Measurements from ENCODE around the gene GALNT9. TPM values are rescaled to one million over a fixed set of nuclear protein-coding genes. Genes with fewer than 3 reads are reported as not detected.

Gene GALNT9
- total RNA-seq, 1 donor from 2014 or later, result 0.33 TPM

GRCh38 chr12:132217800-132218526 lies 111.4 kb downstream of the GALNT9 start:
- no peak for DNase-seq (ENCODE audit: low read depth, low spot score)

GRCh38 chr12:132217371-132217770 lies 112.0 kb downstream of the GALNT9 start:
- DNase-seq (ENCODE audit: low read depth, low spot score), result no peak

- DNase-seq (ENCODE audit: low read depth, low spot score), result no peak
These were observed 112.9 kb downstream of the GALNT9 start for GRCh38 chr12:132216354-132216987.

GRCh38 chr12:132215299-132215989 lies 113.9 kb downstream of the GALNT9 start:
- DNase-seq (ENCODE audit: low read depth, low spot score), result no peak

- no peak for DNase-seq (ENCODE audit: low read depth, low spot score)
These were observed 114.5 kb downstream of the GALNT9 start for GRCh38 chr12:132214891-132215290.

- no peak for DNase-seq (ENCODE audit: low read depth, low spot score)
These were observed 115.3 kb downstream of the GALNT9 start for GRCh38 chr12:132214161-132214476.

- DNase-seq (ENCODE audit: low read depth, low spot score), result no peak
These were observed 115.8 kb downstream of the GALNT9 start for GRCh38 chr12:132213359-132214160.

- DNase-seq (ENCODE audit: low read depth, low spot score), result no peak
These were observed 117.6 kb downstream of the GALNT9 start for GRCh38 chr12:132211816-132212215.

- no peak for DNase-seq (ENCODE audit: low read depth, low spot score)
These were observed 118.1 kb downstream of the GALNT9 start for GRCh38 chr12:132211326-132211725.

GRCh38 chr12:132210223-132211055 lies 119.0 kb downstream of the GALNT9 start:
- DNase-seq (ENCODE audit: low read depth, low spot score), result no peak

- DNase-seq (ENCODE audit: low read depth, low spot score), result no peak
These were observed 119.7 kb downstream of the GALNT9 start for GRCh38 chr12:132209619-132210222.

- DNase-seq (ENCODE audit: low read depth, low spot score), result no peak
These were observed 121.1 kb downstream of the GALNT9 start for GRCh38 chr12:132208153-132208823.

- no peak for DNase-seq (ENCODE audit: low read depth, low spot score)
These were observed 122.2 kb downstream of the GALNT9 start for GRCh38 chr12:132207083-132207775.

- no peak for DNase-seq (ENCODE audit: low read depth, low spot score)
These were observed 123.3 kb downstream of the GALNT9 start for GRCh38 chr12:132206046-132206434.

- DNase-seq (ENCODE audit: low read depth, low spot score), result no peak
These were observed 123.9 kb downstream of the GALNT9 start for GRCh38 chr12:132205271-132206045.

- no peak for DNase-seq (ENCODE audit: low read depth, low spot score)
These were observed 124.6 kb downstream of the GALNT9 start for GRCh38 chr12:132204793-132205270.

GRCh38 chr12:132204063-132204792 lies 125.2 kb downstream of the GALNT9 start:
- DNase-seq (ENCODE audit: low read depth, low spot score), result no peak

All from pulmonary artery endothelial cell (primary cell).